NT2/D1 (cell line): ENCODE results near the gene JAM2.

Experiments used
- SUZ12 ChIP-seq: IDR thresholded peaks from 2 replicates; pipeline ENCODE4 v1.6.1; 2011; ENCODE audit not compliant: insufficient read length, insufficient read depth; ENCODE audit errors: extremely low read depth
- YY1 ChIP-seq: IDR thresholded peaks from 2 replicates; pipeline ENCODE4 v1.6.1; 2011; ENCODE audit not compliant: insufficient read length, insufficient read depth
- ZNF274 ChIP-seq: IDR thresholded peaks from 2 replicates; pipeline ENCODE4 v1.6.1; 2011; ENCODE audit warnings: mild to moderate bottlenecking, low read depth, low read length

GRCh38 chr21:25625036-25625435 lies 14.0 kb upstream of the JAM2 start:
- no peak for TF ChIP-seq SUZ12
- TF ChIP-seq YY1: no peak
- no peak for TF ChIP-seq ZNF274
